ENCODE data around the gene HADHB.
"Not testable (repeated sequence)": the region's sequence is repeated elsewhere in the genome, so short reads cannot be mapped to it uniquely, and the experiment has no call there.

HADHB gene

GRCh38 chr2:26331321-26331720, 86.6 kb downstream of the HADHB start:
- not testable (repeated sequence) for DNase-seq

- no peak for DNase-seq
Observed at GRCh38 chr2:26333293-26333692, 88.6 kb downstream of the HADHB start.

GRCh38 chr2:26335231-26335630, 90.5 kb downstream of the HADHB start:
- no peak for DNase-seq

DNA sequence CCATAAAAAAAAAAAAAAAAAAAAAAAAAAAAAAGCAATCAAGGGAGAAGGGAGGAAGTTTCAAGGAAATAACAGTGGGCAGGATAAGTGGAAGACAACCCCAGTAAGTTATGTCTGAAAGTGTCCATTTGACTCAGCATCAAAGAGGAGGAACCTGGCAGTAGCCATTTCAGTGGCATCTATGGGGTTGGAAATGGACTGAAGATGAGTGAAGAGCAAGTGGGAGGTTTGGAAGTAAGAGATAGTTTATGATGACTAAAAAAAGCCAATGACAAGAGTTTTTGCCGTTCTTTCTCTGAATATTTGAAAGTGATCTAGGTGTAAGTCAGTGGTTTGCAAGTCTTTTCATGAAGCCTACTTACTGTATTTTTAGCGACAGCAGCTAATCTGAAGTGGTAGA, 92.0 kb downstream of the HADHB start:
- DNase-seq = no peak

- no peak for DNase-seq
Observed at GRCh38 chr2:26337298-26337697, 92.6 kb downstream of the HADHB start.
